ENCODE results near the gene CBFA2T3.
A peak's percentile ranks its signal among the peaks of the same experiment; 100 is the strongest.

Gene CBFA2T3

DNA sequence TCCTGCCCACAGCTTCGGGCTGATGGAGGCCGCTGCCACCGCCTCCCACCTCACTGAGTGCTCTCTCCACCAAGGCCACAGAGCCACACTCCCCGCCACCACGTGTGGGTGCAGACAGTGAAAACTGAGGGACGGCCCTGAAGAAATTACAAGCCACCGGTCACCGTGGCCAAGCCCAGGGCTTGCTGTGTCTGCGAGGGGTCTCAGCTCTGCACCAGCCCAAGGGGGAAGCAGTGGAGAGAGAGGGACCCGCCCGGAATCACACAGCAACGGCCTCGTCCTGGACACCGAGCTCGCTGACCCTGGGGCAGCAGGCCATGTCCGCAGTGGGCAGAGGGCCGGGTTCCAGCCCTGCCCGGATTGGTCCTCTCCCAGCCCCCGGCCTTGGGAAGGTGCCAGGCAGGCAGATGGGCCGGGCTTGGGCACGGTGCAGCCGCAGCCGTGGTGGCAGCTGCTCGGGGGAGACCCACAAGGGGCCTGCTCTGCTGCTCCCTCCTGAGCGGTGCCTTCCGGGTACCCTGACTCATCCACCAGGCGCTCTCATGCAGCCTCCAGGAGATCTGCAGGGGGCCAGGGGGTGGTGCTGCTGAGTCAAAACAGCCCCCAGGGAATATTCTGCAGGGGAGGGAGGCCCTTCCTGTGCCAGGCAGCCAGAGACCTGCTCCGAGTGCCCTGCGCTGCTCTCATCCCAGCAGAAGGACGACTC, 52.0 kb downstream of the CBFA2T3 start (continued):
- TF ChIP-seq, protein P1, sequence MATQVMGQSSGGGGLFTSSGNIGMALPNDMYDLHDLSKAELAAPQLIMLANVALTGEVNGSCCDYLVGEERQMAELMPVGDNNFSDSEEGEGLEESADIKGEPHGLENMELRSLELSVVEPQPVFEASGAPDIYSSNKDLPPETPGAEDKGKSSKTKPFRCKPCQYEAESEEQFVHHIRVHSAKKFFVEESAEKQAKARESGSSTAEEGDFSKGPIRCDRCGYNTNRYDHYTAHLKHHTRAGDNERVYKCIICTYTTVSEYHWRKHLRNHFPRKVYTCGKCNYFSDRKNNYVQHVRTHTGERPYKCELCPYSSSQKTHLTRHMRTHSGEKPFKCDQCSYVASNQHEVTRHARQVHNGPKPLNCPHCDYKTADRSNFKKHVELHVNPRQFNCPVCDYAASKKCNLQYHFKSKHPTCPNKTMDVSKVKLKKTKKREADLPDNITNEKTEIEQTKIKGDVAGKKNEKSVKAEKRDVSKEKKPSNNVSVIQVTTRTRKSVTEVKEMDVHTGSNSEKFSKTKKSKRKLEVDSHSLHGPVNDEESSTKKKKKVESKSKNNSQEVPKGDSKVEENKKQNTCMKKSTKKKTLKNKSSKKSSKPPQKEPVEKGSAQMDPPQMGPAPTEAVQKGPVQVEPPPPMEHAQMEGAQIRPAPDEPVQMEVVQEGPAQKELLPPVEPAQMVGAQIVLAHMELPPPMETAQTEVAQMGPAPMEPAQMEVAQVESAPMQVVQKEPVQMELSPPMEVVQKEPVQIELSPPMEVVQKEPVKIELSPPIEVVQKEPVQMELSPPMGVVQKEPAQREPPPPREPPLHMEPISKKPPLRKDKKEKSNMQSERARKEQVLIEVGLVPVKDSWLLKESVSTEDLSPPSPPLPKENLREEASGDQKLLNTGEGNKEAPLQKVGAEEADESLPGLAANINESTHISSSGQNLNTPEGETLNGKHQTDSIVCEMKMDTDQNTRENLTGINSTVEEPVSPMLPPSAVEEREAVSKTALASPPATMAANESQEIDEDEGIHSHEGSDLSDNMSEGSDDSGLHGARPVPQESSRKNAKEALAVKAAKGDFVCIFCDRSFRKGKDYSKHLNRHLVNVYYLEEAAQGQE (tag by site-specific recombination; IDR thresholded peaks at IDR 0.05), result no peak
- TF ChIP-seq RBAK (tag by site-specific recombination; IDR thresholded peaks at IDR 0.05) (0 out of 2 replicates have a peak, but pooled peaks have one; percentile 29), ZNF394 (tag by site-specific recombination; IDR thresholded peaks at IDR 0.05; ENCODE audit: borderline replicate concordance) (peak; percentile 82), ZNF600 (tag by site-specific recombination; IDR thresholded peaks at IDR 0.05) (peak; percentile 62), ZNF16 (tag by site-specific recombination; IDR thresholded peaks at IDR 0.05; ENCODE audit: low read depth) (no peak)
- TF ChIP-seq, protein P2, sequence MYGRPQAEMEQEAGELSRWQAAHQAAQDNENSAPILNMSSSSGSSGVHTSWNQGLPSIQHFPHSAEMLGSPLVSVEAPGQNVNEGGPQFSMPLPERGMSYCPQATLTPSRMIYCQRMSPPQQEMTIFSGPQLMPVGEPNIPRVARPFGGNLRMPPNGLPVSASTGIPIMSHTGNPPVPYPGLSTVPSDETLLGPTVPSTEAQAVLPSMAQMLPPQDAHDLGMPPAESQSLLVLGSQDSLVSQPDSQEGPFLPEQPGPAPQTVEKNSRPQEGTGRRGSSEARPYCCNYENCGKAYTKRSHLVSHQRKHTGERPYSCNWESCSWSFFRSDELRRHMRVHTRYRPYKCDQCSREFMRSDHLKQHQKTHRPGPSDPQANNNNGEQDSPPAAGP (tag by site-specific recombination; IDR thresholded peaks at IDR 0.05), result peak; percentile 79
- TF ChIP-seq, protein P3, sequence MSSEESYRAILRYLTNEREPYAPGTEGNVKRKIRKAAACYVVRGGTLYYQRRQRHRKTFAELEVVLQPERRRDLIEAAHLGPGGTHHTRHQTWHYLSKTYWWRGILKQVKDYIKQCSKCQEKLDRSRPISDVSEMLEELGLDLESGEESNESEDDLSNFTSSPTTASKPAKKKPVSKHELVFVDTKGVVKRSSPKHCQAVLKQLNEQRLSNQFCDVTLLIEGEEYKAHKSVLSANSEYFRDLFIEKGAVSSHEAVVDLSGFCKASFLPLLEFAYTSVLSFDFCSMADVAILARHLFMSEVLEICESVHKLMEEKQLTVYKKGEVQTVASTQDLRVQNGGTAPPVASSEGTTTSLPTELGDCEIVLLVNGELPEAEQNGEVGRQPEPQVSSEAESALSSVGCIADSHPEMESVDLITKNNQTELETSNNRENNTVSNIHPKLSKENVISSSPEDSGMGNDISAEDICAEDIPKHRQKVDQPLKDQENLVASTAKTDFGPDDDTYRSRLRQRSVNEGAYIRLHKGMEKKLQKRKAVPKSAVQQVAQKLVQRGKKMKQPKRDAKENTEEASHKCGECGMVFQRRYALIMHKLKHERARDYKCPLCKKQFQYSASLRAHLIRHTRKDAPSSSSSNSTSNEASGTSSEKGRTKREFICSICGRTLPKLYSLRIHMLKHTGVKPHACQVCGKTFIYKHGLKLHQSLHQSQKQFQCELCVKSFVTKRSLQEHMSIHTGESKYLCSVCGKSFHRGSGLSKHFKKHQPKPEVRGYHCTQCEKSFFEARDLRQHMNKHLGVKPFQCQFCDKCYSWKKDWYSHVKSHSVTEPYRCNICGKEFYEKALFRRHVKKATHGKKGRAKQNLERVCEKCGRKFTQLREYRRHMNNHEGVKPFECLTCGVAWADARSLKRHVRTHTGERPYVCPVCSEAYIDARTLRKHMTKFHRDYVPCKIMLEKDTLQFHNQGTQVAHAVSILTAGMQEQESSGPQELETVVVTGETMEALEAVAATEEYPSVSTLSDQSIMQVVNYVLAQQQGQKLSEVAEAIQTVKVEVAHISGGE (tag by site-specific recombination; conservative IDR thresholded peaks at IDR 0.05; ENCODE audit: low read depth), result no peak
- TF ChIP-seq, protein P4, sequence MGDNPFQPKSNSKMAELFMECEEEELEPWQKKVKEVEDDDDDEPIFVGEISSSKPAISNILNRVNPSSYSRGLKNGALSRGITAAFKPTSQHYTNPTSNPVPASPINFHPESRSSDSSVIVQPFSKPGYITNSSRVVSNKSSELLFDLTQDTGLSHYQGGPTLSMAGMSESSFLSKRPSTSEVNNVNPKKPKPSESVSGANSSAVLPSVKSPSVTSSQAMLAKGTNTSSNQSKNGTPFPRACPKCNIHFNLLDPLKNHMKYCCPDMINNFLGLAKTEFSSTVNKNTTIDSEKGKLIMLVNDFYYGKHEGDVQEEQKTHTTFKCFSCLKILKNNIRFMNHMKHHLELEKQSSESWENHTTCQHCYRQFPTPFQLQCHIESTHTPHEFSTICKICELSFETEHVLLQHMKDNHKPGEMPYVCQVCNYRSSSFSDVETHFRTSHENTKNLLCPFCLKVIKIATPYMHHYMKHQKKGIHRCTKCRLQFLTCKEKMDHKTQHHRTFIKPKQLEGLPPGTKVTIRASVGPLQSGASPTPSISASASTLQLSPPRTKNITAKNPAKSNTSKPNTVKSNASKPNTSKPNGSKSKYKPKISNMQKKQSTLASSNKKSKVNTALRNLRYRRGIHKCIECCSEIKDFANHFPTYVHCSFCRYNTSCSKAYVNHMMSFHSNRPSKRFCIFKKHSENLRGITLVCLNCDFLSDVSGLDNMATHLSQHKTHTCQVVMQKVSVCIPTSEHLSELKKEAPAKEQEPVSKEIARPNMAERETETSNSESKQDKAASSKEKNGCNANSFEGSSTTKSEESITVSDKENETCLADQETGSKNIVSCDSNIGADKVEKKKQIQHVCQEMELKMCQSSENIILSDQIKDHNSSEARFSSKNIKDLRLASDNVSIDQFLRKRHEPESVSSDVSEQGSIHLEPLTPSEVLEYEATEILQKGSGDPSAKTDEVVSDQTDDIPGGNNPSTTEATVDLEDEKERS (tag by site-specific recombination; IDR thresholded peaks at IDR 0.05), result no peak

DNA sequence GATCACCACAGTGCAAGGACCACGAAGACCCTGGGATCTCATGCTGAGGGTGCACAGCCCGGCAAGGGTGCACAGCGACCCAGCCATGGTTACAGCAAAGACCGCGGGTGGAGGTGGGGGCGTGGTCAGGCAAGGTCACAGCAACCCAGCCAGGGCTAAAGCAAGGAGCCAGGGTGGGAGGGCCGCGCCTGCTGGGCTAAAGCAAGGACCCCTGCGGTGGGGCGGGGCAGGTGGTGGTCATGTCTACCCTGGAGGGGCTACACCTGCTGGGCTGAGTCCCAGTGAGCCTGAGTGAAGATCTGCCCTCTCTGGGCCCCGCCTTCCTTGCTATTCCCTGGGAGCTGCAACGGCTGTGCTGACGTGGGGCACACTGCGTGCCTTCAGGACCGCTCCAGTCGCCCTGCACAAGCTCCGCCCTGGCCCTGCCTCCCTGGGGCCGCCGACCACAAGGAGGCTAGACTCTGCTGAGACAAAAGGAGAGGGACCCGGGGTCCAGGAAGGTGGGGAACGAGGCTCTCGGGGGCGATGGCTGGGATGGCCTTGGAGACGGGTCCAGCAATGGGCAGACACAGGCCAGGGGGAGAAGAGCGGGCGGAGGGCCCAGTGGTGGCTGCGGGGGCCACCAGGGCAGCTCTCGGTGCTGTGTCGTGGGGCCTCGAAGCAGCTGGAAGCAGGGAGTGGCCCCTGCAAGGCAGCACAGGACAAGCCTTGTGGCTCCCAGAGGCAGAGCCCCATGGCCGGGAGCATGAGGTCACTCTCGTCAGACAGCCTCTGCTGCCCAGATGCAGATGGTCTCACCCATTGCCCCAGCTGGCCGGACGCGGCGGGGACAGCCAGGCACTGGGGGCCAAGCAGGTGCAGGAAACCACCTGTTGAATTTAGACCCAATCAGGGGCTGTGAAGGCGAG, 52.8 kb downstream of the CBFA2T3 start:
- Histone ChIP-seq H3K9me3 (ENCODE audit: control insufficient read depth, insufficient read depth, low read depth, low read length) (no peaks in the 10 kb centered on the region), H3K4me1 (ENCODE audit: control insufficient read depth, insufficient read depth, low read length) (no peaks in the 10 kb centered on the region; the same call in 1 of the 2 replicates), H3K4me3 (ENCODE audit: low read depth, low read length) (no peak overlapping the region), H3K36me3 (ENCODE audit: control insufficient read depth in 2 of 2, insufficient read depth in 1 of 2, low read length in 2 of 2) (no peaks in the 10 kb centered on the region), H3K27ac (ENCODE audit: extremely low read depth, low read depth, low read length) (no peak overlapping the region)
- CTCF ChIA-PET, result interaction anchor here (0.7 to 1.1 kb wide), 2 partner anchors 106 to 243 kb away, joined by 3 read pairs; no protein-coding TSS in a partner anchor
- POLR2A ChIA-PET, result no interaction called here
- TF ChIP-seq EGR2 (tag by site-specific recombination; IDR thresholded peaks at IDR 0.05; ENCODE audit: low read depth) (no peak), ZNF747 (tag by site-specific recombination; IDR thresholded peaks at IDR 0.05) (no peak), BCL11B (tag by site-specific recombination; IDR thresholded peaks at IDR 0.05; ENCODE audit: low read depth) (no peak), ZNF792 (tag by site-specific recombination; IDR thresholded peaks at IDR 0.05) (no peak), SCRT1 (tag by site-specific recombination; IDR thresholded peaks at IDR 0.05; ENCODE audit: borderline replicate concordance) (peak; percentile 90), ZNF311 (tag by site-specific recombination; IDR thresholded peaks at IDR 0.05; ENCODE audit: borderline replicate concordance) (no peak), ZNF473 (tag by site-specific recombination; IDR thresholded peaks at IDR 0.05) (no peak), RBAK (tag by site-specific recombination; IDR thresholded peaks at IDR 0.05) (no peak), ZBTB17 (tag by site-specific recombination; IDR thresholded peaks at IDR 0.05) (no peak), HOXA7 (CRISPR knock-in tag; IDR thresholded peaks at IDR 0.05; ENCODE audit: borderline replicate concordance) (no peak)
- TF ChIP-seq, protein P5, sequence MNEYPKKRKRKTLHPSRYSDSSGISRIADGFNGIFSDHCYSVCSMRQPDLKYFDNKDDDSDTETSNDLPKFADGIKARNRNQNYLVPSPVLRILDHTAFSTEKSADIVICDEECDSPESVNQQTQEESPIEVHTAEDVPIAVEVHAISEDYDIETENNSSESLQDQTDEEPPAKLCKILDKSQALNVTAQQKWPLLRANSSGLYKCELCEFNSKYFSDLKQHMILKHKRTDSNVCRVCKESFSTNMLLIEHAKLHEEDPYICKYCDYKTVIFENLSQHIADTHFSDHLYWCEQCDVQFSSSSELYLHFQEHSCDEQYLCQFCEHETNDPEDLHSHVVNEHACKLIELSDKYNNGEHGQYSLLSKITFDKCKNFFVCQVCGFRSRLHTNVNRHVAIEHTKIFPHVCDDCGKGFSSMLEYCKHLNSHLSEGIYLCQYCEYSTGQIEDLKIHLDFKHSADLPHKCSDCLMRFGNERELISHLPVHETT (tag by site-specific recombination; IDR thresholded peaks at IDR 0.05), result no peak
- TF ChIP-seq, protein P6, sequence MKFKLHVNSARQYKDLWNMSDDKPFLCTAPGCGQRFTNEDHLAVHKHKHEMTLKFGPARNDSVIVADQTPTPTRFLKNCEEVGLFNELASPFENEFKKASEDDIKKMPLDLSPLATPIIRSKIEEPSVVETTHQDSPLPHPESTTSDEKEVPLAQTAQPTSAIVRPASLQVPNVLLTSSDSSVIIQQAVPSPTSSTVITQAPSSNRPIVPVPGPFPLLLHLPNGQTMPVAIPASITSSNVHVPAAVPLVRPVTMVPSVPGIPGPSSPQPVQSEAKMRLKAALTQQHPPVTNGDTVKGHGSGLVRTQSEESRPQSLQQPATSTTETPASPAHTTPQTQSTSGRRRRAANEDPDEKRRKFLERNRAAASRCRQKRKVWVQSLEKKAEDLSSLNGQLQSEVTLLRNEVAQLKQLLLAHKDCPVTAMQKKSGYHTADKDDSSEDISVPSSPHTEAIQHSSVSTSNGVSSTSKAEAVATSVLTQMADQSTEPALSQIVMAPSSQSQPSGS (tag by site-specific recombination; IDR thresholded peaks at IDR 0.05; ENCODE audit: low read depth), result no peak

All from HEK293 (cell line).